T47D (cell line): ENCODE results near the gene PTK6.
"Not testable (repeated sequence)": the region's sequence is repeated elsewhere in the genome, so short reads cannot be mapped to it uniquely, and the experiment has no call there.

Experiments used
- DNase-seq, 2 experiments: peaks; one replicate each; pipeline versions ENCODE4 v3.0.0 to v3.0.0-alpha.2; 2011 to 2012; ENCODE audit warnings: low read depth in 1 of 2, low spot score in 1 of 2
- JUND ChIP-seq: IDR thresholded peaks from 2 replicates; pipeline ENCODE4 v1.6.1; 2012; ENCODE audit warnings: low read depth
- in situ Hi-C: cut with HindIII; loops from 2 replicates; pipeline ENCODE4 v1.10.0; 2016; ENCODE audit warnings: low sequenced_read_pairs, low pct_unique_long_range_greater_than_20kb

PTK6 gene

DNA sequence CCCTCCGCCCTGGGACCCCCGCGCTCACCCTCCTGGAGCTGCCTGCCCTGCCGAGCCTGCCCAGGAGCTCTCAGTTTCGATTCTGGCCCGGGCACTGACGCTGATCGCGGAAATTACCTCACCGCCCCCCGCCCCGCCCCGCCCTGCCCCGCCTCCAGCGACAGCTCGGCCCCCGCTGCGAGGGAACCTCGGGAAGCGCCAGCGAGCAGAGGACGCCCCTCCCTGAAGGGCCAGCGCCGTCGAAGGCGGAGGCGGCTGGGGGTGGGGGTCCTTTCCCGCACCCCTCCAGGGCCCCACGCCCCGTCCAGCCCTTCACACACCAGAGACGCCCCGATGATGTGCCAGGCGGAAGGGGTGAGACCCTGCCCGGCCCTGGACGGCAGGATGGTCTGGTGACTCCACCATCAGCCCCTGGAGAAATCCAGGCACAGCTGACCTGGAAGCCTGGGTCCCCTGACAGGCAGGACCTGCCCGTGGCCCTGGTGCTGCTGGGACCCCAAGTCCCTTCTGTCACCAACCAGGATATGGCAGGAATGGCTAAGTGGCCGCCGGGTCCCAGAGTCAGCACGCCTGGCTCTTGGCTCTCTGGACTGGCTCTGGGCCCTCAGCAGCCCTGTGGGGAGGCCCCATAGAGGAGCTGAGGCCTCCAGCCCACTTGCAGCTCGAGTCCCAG lies 37.1 kb upstream of the PTK6 start, which contains the start of gene HELZ2:
Gene HELZ2, minus strand, starts transcription at position 84 of the 673 bp plus-strand sequence. CDS start 1,854 bp downstream, outside the sequence.
- in situ Hi-C loops: no loop called here
- DNase-seq: peak; percentile 82 to 90
- TF ChIP-seq JUND: no peak

DNA sequence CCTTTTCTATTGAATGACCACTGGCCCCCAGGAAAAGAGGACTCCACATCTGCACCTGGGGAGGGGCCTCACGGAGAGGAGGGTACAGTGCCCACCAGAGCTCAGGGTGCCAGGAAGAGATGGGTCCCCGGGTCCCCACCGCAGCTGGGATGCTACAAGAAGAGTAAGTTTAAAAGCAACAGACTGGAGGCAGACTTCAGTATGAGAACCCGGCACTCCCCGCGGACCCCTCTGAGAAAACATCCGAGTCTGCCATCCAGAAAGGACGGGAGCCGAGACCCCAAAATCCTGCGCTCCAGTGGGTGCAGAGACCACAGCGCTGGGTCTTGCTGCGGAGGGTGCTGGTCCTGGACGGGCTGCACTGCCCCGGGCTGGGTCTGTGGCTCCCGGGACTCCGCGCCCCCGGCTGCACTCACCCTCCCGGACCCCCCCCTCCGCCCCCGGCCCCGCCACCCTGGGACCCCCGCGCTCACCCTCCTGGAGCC lies 36.5 kb upstream of the PTK6 start:
- DNase-seq: no peak
- TF ChIP-seq JUND: no peak

DNA sequence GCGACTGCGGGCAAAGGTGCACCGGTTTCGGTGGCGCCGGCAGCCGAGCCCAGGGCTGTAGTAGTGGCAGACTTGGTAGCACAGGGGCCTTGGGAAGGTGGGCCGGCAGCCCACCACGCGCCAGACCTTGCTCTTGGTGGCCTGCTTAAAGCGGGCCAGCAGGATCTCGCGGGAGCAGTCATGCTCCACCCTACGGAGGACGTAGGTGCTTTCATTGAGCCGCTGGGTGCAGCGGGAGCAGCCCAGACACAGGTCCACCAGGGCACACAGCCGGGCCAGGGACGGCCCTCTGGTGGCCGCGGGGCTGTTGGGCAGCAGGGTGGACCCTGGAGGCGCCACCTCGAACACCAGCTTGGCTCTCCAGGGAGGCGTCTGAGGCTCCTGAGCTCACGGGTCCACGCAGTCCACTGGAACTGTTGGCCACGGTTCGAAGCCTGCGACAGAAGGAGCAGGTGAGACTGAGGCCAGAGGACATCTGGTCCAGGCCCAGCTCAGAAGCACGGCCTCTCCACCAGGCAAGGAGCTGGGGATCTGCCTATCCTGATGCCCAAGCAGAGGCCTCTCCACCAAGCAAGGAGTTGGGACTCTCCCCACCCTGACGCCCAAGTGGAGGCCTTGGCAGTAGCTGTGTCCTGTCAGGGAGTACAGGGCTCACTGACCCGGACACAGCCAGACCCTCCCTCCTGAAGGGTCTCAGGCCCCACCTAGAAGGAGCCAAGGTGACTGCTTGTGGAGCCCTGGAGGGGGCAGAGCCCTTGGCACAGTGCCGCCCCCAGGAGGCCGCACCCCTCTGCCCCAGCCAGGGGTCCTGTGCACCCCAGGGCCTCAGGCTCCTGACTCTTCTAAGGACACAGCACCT lies 35.8 kb upstream of the PTK6 start:
- peak in 1 of 2 experiments; percentile 31 for DNase-seq
- TF ChIP-seq JUND: no peak
- in situ Hi-C loops: no loop called here

More for the DNA sequence above, 36.5 kb upstream of the PTK6 start:
- in situ Hi-C loops: no loop called here

DNA sequence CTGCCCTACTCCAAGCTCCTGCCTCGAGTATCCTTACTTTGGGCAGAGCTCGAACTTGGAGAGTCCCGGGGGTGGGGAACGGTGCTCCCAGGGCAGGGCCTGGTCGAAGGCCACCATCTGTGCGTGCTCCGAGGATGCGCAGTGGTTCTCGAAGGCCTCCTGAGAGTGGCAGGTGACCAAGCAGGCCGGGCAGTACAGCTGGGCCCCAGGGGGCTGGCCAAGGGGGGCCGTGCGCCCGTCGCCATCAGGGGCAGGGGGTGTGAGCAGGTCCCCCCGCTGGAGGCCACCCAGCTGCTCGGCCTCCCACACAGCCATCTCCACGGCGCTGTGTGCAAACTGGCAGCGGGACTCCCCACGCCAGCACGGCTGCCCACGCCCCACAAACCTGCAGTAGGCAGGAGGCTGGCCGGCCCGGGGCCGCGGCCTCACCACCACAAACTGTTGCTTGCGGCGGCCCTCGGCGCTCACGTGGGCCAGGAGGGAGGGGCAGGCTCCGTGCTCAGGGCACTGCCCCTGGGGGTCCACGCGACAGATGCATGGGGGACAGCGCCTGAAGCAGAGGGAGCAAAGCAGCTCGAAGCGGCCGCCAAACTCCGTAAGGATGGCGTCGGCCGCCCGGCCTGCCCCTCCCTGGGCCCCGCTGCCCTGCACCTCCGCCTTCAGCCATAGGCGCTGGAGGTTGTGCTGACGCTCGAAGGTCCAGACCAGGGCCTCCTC lies 35.1 kb upstream of the PTK6 start:
- in situ Hi-C loops: no loop called here
- no peak for DNase-seq
- no peak for TF ChIP-seq JUND

DNA sequence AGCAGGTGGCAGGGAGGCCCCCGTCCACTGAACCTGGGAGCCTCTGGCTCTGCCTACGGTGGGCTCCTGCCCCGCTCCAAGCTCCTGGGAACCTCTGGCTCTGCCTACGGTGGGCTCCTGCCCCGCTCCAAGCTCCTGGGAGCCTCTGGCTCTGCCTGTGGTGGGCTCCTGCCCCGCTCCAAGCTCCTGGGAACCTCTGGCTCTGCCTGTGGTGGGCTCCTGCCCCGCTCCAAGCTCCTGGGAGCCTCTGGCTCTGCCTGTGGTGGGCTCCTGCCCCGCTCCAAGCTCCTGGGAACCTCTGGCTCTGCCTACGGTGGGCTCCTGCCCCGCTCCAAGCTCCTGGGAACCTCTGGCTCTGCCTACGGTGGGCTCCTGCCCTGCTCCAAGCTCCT lies 33.9 kb upstream of the PTK6 start:
- DNase-seq: not testable (repeated sequence)

DNA sequence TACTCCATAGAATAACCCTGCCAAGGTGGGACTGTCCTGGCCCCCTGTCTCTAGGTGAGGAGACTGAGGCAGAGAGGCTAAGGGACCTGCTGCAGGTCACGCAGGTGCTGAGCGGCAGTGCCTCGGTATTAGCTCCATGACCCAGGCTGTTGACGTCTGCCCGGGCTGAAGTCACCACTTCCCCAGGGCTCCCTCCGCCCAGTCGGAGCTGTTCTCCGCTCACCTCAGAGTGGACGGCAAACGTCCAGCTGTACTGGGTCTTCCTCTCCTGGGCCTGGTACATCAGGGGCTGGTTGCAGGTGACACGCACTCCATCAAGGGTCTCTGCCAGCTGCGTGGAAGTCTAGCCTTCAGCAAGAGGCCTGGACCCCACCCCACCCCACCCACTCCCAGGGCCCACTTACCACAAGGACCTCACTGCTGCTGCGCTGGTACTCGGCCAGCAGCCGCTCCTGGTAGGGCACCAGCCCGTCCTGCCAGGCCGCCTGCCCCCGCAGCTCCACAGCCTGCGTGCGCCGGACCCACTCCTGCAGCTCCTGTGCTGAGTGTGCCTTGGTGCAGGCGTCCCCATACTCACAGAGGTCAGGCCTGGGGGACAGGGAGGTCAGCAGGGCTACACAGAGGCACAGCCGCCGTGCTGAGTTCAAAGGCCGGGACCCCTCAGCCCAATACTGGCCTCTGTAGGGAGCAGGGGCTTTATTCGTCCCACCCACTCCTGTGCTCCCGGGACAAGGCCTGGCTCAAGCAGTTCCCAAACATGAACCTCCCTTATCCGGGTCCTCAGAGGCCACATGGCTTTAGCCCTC lies 33.3 kb upstream of the PTK6 start:
- no peak for DNase-seq
- in situ Hi-C loops: no loop called here
- no peak for TF ChIP-seq JUND

More for the DNA sequence above, 33.9 kb upstream of the PTK6 start:
- in situ Hi-C loops: not testable (repeated sequence)

DNA sequence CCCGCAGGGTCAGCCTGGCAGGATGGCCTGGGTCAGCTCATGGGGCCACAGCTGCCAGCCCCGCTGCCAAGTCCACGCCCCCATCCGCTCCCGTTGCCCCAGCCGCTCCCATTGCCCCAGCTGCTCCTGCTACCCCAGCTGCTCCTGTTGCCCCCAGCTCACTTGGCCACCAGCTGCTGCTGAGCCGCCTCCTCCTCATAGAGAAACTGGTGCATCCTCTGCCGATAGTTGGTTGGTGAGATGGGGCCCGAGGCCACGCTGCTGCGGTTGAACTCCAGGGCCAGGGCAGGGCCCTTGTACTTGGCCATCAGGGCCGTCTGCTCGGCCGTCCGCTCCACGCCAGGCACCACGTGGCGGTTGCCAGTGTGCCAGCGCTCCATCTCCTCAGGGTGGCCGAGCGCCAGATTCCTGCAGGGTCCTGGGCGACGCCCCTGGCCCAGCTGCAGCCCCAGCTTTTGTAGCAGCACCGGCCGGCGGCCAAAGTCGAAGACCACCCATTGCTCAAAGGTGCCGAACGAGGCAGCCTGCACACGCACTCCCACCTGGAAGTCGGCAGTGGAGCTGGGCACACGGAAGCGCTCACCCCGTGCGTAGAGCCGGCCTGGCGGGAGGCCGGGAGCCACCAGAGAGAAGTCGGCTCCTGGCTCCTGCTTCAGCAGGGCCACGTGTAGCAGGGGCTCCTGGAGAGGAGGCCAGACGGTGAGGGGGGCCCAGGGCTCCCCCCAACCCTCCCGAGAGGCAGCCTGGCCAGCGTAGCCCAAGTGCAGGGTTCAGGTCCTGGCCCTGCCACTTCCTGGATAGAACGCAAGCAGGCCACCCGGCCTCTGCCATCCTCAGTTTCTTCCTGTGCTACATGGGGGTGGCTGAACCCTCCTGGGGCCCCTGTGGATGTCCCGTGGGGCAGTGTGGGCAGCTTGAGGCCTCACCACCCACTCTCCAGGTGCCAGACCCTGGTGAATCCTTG lies 32.1 kb upstream of the PTK6 start:
- in situ Hi-C loops: no loop called here
- DNase-seq: no peak
- no peak for TF ChIP-seq JUND

DNA sequence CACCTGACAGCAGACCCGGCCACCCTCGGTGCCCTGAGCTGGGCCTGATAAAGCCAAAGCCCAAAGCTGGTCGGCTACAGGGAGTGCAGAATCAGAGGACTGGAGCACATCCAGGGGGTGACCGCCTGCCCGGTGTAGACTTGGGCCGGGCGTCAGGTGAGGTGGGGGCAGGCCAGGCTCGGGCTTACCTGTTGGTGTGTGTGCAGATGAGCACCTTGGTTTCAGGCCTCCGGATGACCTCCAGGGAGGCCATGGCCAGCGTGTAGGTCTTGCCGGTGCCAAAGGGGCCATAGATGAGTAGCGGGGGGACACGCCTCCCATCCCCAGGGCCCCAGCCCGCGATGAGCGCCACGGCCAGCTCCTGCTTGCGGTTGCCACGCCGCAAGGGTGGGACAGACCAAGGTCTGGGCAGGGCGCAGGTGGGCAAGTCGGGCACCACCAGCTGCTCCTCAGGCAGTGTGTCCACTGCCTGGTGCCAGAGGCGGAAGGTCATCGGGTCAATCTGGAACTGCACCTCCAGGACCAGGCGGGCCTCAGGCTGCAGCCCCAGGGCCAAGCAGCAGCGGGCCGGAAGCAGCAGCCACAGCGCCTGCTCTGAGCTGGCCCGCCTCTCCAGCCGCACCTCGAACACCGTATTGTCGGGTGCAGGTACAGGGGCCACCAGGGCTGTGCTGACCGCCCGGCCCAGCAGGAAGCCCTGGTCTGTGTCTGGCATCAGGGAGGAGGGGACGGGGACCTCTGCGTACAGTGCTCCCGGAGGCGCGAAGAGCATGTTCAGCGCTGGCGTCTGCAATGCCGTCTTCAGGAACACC lies 31.2 kb upstream of the PTK6 start:
- no peak for DNase-seq
- no peak for TF ChIP-seq JUND
- in situ Hi-C loops: no loop called here

DNA sequence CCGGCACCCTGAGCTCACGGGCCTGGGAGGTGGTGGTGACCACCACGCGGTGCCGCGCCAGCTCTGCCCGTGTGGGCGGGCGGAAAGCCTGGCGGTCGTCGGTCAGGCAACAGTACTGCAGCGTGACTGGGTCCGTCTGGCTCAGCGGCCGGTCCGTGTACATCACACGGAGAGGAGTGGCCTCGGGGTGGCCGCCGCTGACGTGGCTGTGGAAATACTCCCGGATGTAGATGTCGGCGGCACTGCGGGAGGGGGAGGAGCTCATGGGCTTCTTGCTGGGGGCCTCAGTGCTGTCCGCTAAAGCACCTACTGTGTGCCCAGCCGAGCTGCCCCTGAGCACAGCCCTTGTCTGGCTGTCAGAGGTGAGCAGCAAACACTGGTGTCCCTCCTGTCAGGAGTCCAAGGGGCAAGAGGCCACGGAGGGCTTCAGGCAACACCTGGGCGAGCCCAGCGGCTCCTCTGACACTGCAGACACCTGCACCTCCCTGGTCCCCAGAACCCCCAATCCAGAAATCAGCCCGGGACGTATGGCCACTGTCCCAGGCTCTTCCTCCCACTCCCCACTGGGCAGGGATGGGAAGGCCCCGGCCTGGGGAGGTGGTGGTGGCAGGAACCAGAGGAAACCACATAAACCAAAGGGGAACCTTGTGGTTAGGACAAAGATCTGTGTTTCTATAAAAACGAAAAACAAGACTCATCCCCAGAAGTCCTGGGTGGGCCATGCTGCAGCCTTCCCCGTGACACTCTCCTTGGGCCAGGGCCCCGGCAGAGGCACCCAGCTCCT lies 30.4 kb upstream of the PTK6 start:
- no peak for DNase-seq
- TF ChIP-seq JUND: no peak
- in situ Hi-C loops: no loop called here

DNA sequence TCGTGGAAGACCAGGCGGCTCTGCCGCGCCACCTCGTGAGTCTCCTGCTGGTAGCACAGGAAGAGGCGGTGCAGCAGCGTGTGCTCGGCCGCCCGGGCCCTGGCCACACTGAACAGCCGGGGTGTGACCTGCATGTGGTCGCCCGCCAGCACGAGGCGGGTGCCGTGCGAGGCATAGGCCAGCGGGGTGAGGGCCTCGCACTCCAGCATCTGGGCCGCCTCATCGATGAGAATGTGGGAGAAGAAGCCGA lies 29.9 kb upstream of the PTK6 start:
- no peak for DNase-seq

More for the DNA sequence above, 29.9 kb upstream of the PTK6 start:
- no peak for TF ChIP-seq JUND
- in situ Hi-C loops: no loop called here
